ENCODE results near the gene TSHZ2.

Gene TSHZ2

GRCh38 chr20:53402233-53403005 lies 430.3 kb downstream of the TSHZ2 start:
- Histone ChIP-seq H3K4me3 (ENCODE audit: low read length in 2 of 2) (no peak overlapping the region), H3K27ac (ENCODE audit: low read depth in 2 of 2, low read length in 2 of 2) (no peak overlapping the region), H3K27me3 (ENCODE audit: control insufficient read depth in 2 of 2, insufficient read depth in 2 of 2, low read length in 2 of 2) (peaks cover 0 to 3% of the 10 kb centered on the region in 2 donors), H3K9me3 (ENCODE audit: control insufficient read depth in 2 of 2, low read length in 2 of 2) (no peaks in the 10 kb centered on the region), H3K9ac (ENCODE audit: low read depth in 1 of 2, low read length in 2 of 2) (no peak overlapping the region), H3K36me3 (ENCODE audit: control insufficient read depth in 2 of 2, insufficient read depth in 2 of 2, low read length in 2 of 2) (no peaks in the 10 kb centered on the region), H3K4me1 (ENCODE audit: control insufficient read depth in 2 of 2, insufficient read depth in 2 of 2, low read length in 2 of 2) (no peaks in the 10 kb centered on the region)

GRCh38 chr20:53403029-53403428 lies 430.9 kb downstream of the TSHZ2 start:
- no peak overlapping the region for H3K9ac ChIP-seq (ENCODE audit: low read depth in 1 of 2, low read length in 2 of 2)
- no peak overlapping the region for H3K27ac ChIP-seq (ENCODE audit: low read depth in 2 of 2, low read length in 2 of 2)
- no peak overlapping the region for H3K4me3 ChIP-seq (ENCODE audit: low read length in 2 of 2)
- no peaks in the 10 kb centered on the region for H3K9me3 ChIP-seq (ENCODE audit: control insufficient read depth in 2 of 2, low read length in 2 of 2)
- H3K36me3 ChIP-seq (ENCODE audit: control insufficient read depth in 2 of 2, insufficient read depth in 2 of 2, low read length in 2 of 2): no peaks in the 10 kb centered on the region
- H3K27me3 ChIP-seq (ENCODE audit: control insufficient read depth in 2 of 2, insufficient read depth in 2 of 2, low read length in 2 of 2): peaks cover 0 to 3% of the 10 kb centered on the region in 2 donors
- H3K4me1 ChIP-seq (ENCODE audit: control insufficient read depth in 2 of 2, insufficient read depth in 2 of 2, low read length in 2 of 2): no peaks in the 10 kb centered on the region

DNA sequence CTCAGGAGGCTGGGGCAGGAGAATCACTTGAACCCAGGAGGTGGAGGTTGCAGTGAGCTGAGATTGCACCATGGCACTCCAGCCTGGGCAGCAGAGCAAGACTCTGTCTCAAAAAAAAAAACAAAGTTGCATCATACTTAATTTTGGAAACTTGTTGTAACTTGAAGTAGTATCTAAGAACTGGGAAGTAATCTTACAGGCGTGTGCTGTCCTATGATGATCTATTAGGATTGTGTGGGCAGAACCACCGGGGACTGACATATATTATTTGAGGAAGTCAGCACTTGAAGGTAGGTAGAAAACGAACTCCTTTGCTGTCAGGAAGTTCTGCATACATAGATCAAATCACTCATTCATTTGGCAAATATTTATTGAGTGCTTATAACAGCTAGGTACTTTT lies 433.0 kb downstream of the TSHZ2 start:
- no peaks in the 10 kb centered on the region for H3K9me3 ChIP-seq (ENCODE audit: control insufficient read depth in 2 of 2, low read length in 2 of 2)
- H3K27me3 ChIP-seq (ENCODE audit: control insufficient read depth in 2 of 2, insufficient read depth in 2 of 2, low read length in 2 of 2): peaks cover 0 to 3% of the 10 kb centered on the region in 2 donors
- no peak overlapping the region for H3K9ac ChIP-seq (ENCODE audit: low read depth in 1 of 2, low read length in 2 of 2)
- H3K27ac ChIP-seq (ENCODE audit: low read depth in 2 of 2, low read length in 2 of 2): no peak overlapping the region
- H3K4me1 ChIP-seq (ENCODE audit: control insufficient read depth in 2 of 2, insufficient read depth in 2 of 2, low read length in 2 of 2): no peaks in the 10 kb centered on the region
- H3K36me3 ChIP-seq (ENCODE audit: control insufficient read depth in 2 of 2, insufficient read depth in 2 of 2, low read length in 2 of 2): no peaks in the 10 kb centered on the region
- H3K4me3 ChIP-seq (ENCODE audit: low read length in 2 of 2): no peak overlapping the region

DNA sequence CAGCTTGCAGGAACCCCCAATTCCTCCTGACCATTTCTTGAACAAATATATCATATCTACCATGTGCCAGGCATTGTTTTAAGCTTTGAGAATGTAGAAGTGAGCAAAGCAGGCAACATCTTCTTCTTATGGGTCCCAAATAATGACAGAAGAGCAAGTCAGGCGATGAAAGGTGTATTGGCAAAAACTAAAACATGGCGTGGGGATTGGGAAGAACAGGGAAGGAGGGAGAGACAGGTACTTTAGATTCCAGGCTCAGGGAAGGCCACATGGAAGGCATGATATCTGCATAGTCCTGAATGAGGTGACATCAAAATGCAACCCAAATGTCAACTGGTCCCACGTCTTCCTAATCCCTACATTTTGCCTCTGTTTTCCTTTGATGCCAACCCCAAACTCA lies 434.4 kb downstream of the TSHZ2 start:
- peaks cover 0 to 3% of the 10 kb centered on the region in 2 donors for H3K27me3 ChIP-seq (ENCODE audit: control insufficient read depth in 2 of 2, insufficient read depth in 2 of 2, low read length in 2 of 2)

GRCh38 chr20:53408691-53409446 lies 436.7 kb downstream of the TSHZ2 start:
- Histone ChIP-seq H3K27ac (ENCODE audit: low read depth in 2 of 2, low read length in 2 of 2) (no peak overlapping the region), H3K27me3 (ENCODE audit: control insufficient read depth in 2 of 2, insufficient read depth in 2 of 2, low read length in 2 of 2) (peaks cover 0 to 3% of the 10 kb centered on the region in 2 donors), H3K4me1 (ENCODE audit: control insufficient read depth in 2 of 2, insufficient read depth in 2 of 2, low read length in 2 of 2) (no peaks in the 10 kb centered on the region), H3K9ac (ENCODE audit: low read depth in 1 of 2, low read length in 2 of 2) (no peak overlapping the region), H3K36me3 (ENCODE audit: control insufficient read depth in 2 of 2, insufficient read depth in 2 of 2, low read length in 2 of 2) (no peaks in the 10 kb centered on the region), H3K4me3 (ENCODE audit: low read length in 2 of 2) (no peak overlapping the region), H3K9me3 (ENCODE audit: control insufficient read depth in 2 of 2, low read length in 2 of 2) (no peaks in the 10 kb centered on the region)

More for the DNA sequence above, 434.4 kb downstream of the TSHZ2 start:
- Histone ChIP-seq H3K9ac (ENCODE audit: low read depth in 1 of 2, low read length in 2 of 2) (no peak overlapping the region), H3K4me3 (ENCODE audit: low read length in 2 of 2) (no peak overlapping the region), H3K36me3 (ENCODE audit: control insufficient read depth in 2 of 2, insufficient read depth in 2 of 2, low read length in 2 of 2) (no peaks in the 10 kb centered on the region), H3K9me3 (ENCODE audit: control insufficient read depth in 2 of 2, low read length in 2 of 2) (no peaks in the 10 kb centered on the region), H3K27ac (ENCODE audit: low read depth in 2 of 2, low read length in 2 of 2) (no peak overlapping the region), H3K4me1 (ENCODE audit: control insufficient read depth in 2 of 2, insufficient read depth in 2 of 2, low read length in 2 of 2) (no peaks in the 10 kb centered on the region)

- H3K27me3 ChIP-seq (ENCODE audit: control insufficient read depth in 2 of 2, insufficient read depth in 2 of 2, low read length in 2 of 2): peaks cover 0 to 3% of the 10 kb centered on the region in 2 donors
- no peak overlapping the region for H3K4me3 ChIP-seq (ENCODE audit: low read length in 2 of 2)
- no peak overlapping the region for H3K9ac ChIP-seq (ENCODE audit: low read depth in 1 of 2, low read length in 2 of 2)
- H3K4me1 ChIP-seq (ENCODE audit: control insufficient read depth in 2 of 2, insufficient read depth in 2 of 2, low read length in 2 of 2): no peaks in the 10 kb centered on the region
- H3K27ac ChIP-seq (ENCODE audit: low read depth in 2 of 2, low read length in 2 of 2): no peak overlapping the region
- no peaks in the 10 kb centered on the region for H3K36me3 ChIP-seq (ENCODE audit: control insufficient read depth in 2 of 2, insufficient read depth in 2 of 2, low read length in 2 of 2)
- no peaks in the 10 kb centered on the region for H3K9me3 ChIP-seq (ENCODE audit: control insufficient read depth in 2 of 2, low read length in 2 of 2)
These were observed 437.2 kb downstream of the TSHZ2 start for GRCh38 chr20:53409447-53409717.

- no peaks in the 10 kb centered on the region for H3K9me3 ChIP-seq (ENCODE audit: control insufficient read depth in 2 of 2, low read length in 2 of 2)
- H3K27ac ChIP-seq (ENCODE audit: low read depth in 2 of 2, low read length in 2 of 2): no peak overlapping the region
- H3K36me3 ChIP-seq (ENCODE audit: control insufficient read depth in 2 of 2, insufficient read depth in 2 of 2, low read length in 2 of 2): no peaks in the 10 kb centered on the region
- no peak overlapping the region for H3K4me3 ChIP-seq (ENCODE audit: low read length in 2 of 2)
- no peak overlapping the region for H3K9ac ChIP-seq (ENCODE audit: low read depth in 1 of 2, low read length in 2 of 2)
- peaks cover 0 to 3% of the 10 kb centered on the region in 2 donors for H3K27me3 ChIP-seq (ENCODE audit: control insufficient read depth in 2 of 2, insufficient read depth in 2 of 2, low read length in 2 of 2)
- no peaks in the 10 kb centered on the region for H3K4me1 ChIP-seq (ENCODE audit: control insufficient read depth in 2 of 2, insufficient read depth in 2 of 2, low read length in 2 of 2)
These were observed 439.0 kb downstream of the TSHZ2 start for GRCh38 chr20:53411129-53411528.

GRCh38 chr20:53411891-53412290 lies 439.7 kb downstream of the TSHZ2 start:
- no peak overlapping the region for H3K4me3 ChIP-seq (ENCODE audit: low read length in 2 of 2)

DNA sequence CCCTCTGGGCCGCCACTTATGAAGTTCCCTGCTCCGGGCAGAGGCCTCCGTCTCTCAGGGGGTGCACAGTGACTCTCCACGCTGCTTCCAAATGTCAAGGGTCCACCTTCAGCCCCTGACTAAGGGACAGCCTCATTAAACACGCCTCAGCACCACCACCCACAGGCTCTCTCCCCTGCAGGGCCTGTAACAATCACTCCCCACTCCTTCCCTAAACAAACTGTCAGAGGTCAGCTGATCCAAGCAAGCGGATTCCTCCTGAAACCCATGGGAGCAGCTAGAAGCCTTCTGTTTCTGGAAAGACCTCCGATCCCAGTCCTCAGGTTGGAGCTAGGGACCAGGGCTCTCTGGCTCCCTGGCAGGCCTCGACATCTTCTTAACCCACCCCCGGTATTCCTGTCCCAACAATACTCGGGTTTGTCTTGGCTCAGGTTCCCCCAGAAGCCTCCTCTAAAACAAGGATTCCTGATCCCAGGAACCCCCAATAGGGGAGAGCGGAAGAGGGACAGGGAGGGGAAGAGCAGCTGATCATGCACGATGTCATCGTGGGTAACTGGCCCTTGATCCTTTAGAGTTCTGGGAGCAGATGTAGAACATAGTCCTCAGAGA lies 440.5 kb downstream of the TSHZ2 start:
- H3K27me3 ChIP-seq (ENCODE audit: control insufficient read depth in 2 of 2, insufficient read depth in 2 of 2, low read length in 2 of 2): no peaks in the 10 kb centered on the region
- H3K27ac ChIP-seq (ENCODE audit: low read depth in 2 of 2, low read length in 2 of 2): no peak overlapping the region
- peak overlapping the region in 1 of 2 donors; percentile 26 for H3K4me3 ChIP-seq (ENCODE audit: low read length in 2 of 2)
- H3K9ac ChIP-seq (ENCODE audit: low read depth in 1 of 2, low read length in 2 of 2): no peak overlapping the region
- no peaks in the 10 kb centered on the region for H3K4me1 ChIP-seq (ENCODE audit: control insufficient read depth in 2 of 2, insufficient read depth in 2 of 2, low read length in 2 of 2)
- no peaks in the 10 kb centered on the region for H3K9me3 ChIP-seq (ENCODE audit: control insufficient read depth in 2 of 2, low read length in 2 of 2)
- H3K36me3 ChIP-seq (ENCODE audit: control insufficient read depth in 2 of 2, insufficient read depth in 2 of 2, low read length in 2 of 2): no peaks in the 10 kb centered on the region

More at GRCh38 chr20:53411891-53412290, 439.7 kb downstream of the TSHZ2 start:
- Histone ChIP-seq H3K9ac (ENCODE audit: low read depth in 1 of 2, low read length in 2 of 2) (no peak overlapping the region), H3K9me3 (ENCODE audit: control insufficient read depth in 2 of 2, low read length in 2 of 2) (no peaks in the 10 kb centered on the region), H3K4me1 (ENCODE audit: control insufficient read depth in 2 of 2, insufficient read depth in 2 of 2, low read length in 2 of 2) (no peaks in the 10 kb centered on the region), H3K27ac (ENCODE audit: low read depth in 2 of 2, low read length in 2 of 2) (no peak overlapping the region), H3K27me3 (ENCODE audit: control insufficient read depth in 2 of 2, insufficient read depth in 2 of 2, low read length in 2 of 2) (no peaks in the 10 kb centered on the region), H3K36me3 (ENCODE audit: control insufficient read depth in 2 of 2, insufficient read depth in 2 of 2, low read length in 2 of 2) (no peaks in the 10 kb centered on the region)

DNA sequence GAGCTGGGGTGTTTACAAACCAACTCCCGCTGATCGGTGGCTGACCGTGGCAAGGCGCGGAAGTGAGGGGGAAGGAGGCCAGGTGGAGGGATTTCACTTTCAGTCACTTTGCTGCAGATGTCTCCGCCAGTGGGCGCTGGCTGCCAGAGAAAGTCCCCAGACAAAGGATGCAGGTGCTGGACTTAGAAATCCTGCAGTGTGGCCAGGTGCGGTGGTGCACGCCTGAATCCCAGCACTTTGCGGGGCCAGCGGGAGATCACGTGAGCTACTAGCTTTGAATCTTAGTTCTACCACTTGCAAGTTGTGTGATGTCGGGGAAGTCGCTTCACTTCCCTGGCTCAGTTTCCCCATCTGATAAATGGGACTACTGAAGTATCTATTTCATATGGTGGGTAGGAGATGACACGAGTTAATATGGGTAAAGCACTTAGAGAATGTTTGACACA lies 441.1 kb downstream of the TSHZ2 start:
- Histone ChIP-seq H3K27ac (ENCODE audit: low read depth in 2 of 2, low read length in 2 of 2) (no peak overlapping the region), H3K9ac (ENCODE audit: low read depth in 1 of 2, low read length in 2 of 2) (no peak overlapping the region), H3K4me3 (ENCODE audit: low read length in 2 of 2) (peak overlapping the region in 1 of 2 donors; percentile 26), H3K36me3 (ENCODE audit: control insufficient read depth in 2 of 2, insufficient read depth in 2 of 2, low read length in 2 of 2) (no peaks in the 10 kb centered on the region), H3K4me1 (ENCODE audit: control insufficient read depth in 2 of 2, insufficient read depth in 2 of 2, low read length in 2 of 2) (no peaks in the 10 kb centered on the region), H3K9me3 (ENCODE audit: control insufficient read depth in 2 of 2, low read length in 2 of 2) (no peaks in the 10 kb centered on the region), H3K27me3 (ENCODE audit: control insufficient read depth in 2 of 2, insufficient read depth in 2 of 2, low read length in 2 of 2) (no peaks in the 10 kb centered on the region)

All from mucosa of rectum (tissue), 2 donors.